CD14-positive monocyte (primary cell): ENCODE results near the gene SLCO1B3. TPM values are rescaled to one million over a fixed set of nuclear protein-coding genes. Genes with fewer than 3 reads are reported as not detected.

Experiments
- DNase-seq, 3 donors: peaks; one replicate each; pipeline ENCODE4 v3.0.0-alpha.2; 2011 to 2022
- H2AFZ ChIP-seq: 2 replicates; pipeline ENCODE4 v1.6.0; 2012; ENCODE audit warnings: mild to moderate bottlenecking, low read depth, low read length, inconsistent platforms; ENCODE audit not compliant: insufficient read depth, poor library complexity, severe bottlenecking
- H3K27ac ChIP-seq, 2 donors: 1 replicate in 1 of 2; 2 replicates in 1 of 2; pipeline ENCODE4 v1.5.1; 2012 to 2013; ENCODE audit warnings: low read length in 2 of 2, control low read depth in 1 of 2, inconsistent platforms in 1 of 2, low read depth in 1 of 2, mild to moderate bottlenecking in 1 of 2
- H3K27me3 ChIP-seq, 2 donors: one replicate each; pipeline versions ENCODE4 v1.6.0 to v1.6.1; 2011 to 2013; ENCODE audit warnings: low read length in 2 of 2; ENCODE audit not compliant: control insufficient read depth in 2 of 2, insufficient read depth in 2 of 2
- H3K36me3 ChIP-seq, 2 donors: replicated peaks in 1 of 2; 1 replicate in 1 of 2; 2 replicates in 1 of 2; pipeline versions ENCODE4 v1.5.1 to v1.6.1; 2012 to 2013; ENCODE audit warnings: low read length in 2 of 2, control low read depth in 1 of 2, inconsistent platforms in 1 of 2, mild to moderate bottlenecking in 1 of 2; ENCODE audit not compliant: insufficient read depth in 2 of 2, control insufficient read depth in 1 of 2
- H3K4me1 ChIP-seq, 2 donors: 1 replicate in 1 of 2; 2 replicates in 1 of 2; pipeline versions ENCODE4 v1.5.1 to v1.6.1; 2012 to 2013; ENCODE audit warnings: low read length in 2 of 2, control low read depth in 1 of 2, inconsistent platforms in 1 of 2, mild to moderate bottlenecking in 1 of 2, moderate library complexity in 1 of 2; ENCODE audit not compliant: insufficient read depth in 2 of 2, control insufficient read depth in 1 of 2
- H3K4me2 ChIP-seq: replicated peaks from 2 replicates; pipeline ENCODE3; 2012; ENCODE audit warnings: low read length, moderate library complexity, mild to moderate bottlenecking; ENCODE audit not compliant: poor library complexity, severe bottlenecking; ENCODE audit errors: extremely low read depth
- H3K4me3 ChIP-seq, 3 experiments: fragments of 200-600 bp in 1 of 3; sonication (generic) in 1 of 3; replicated peaks in 1 of 3; 1 replicate in 2 of 3; 2 replicates in 1 of 3; pipeline ENCODE4 v1.5.1; 2011 to 2013; ENCODE audit warnings: low read length in 3 of 3, mild to moderate bottlenecking in 3 of 3, control low read depth in 2 of 3, low read depth in 2 of 3, inconsistent platforms in 1 of 3, moderate library complexity in 1 of 3
- H3K79me2 ChIP-seq: 2 replicates; pipeline ENCODE4 v1.6.0; 2012; ENCODE audit warnings: mild to moderate bottlenecking, control low read depth, inconsistent platforms, low read length, moderate library complexity; ENCODE audit not compliant: insufficient read depth
- H3K9ac ChIP-seq: 2 replicates; pipeline ENCODE4 v1.6.0; 2017; ENCODE audit warnings: low read length, mild to moderate bottlenecking; ENCODE audit not compliant: insufficient read depth, poor library complexity, severe bottlenecking
- H3K9me3 ChIP-seq, 2 donors: replicated peaks in 1 of 2; 1 replicate in 1 of 2; 2 replicates in 1 of 2; pipeline versions ENCODE4 v1.5.1 to v1.6.1; 2012 to 2013; ENCODE audit warnings: low read length in 2 of 2, control low read depth in 1 of 2; ENCODE audit not compliant: control insufficient read depth in 1 of 2, insufficient read depth in 1 of 2
- H4K20me1 ChIP-seq: 2 replicates; pipeline ENCODE4 v1.6.0; 2012; ENCODE audit warnings: mild to moderate bottlenecking, low read length, control low read depth, moderate library complexity; ENCODE audit not compliant: insufficient read depth
- H3K27ac Mint-ChIP-seq, 7 donors: one replicate each; pipeline ENCODE4 v1.8.0; 2020; ENCODE audit warnings: mild to moderate bottlenecking in 7 of 7, mixed read lengths in 7 of 7, moderate library complexity in 6 of 7, inconsistent platforms in 2 of 7
- H3K27me3 Mint-ChIP-seq, 3 donors: one replicate each; pipeline ENCODE4 v1.8.0; 2021 to 2022; ENCODE audit warnings: low read depth in 3 of 3, mild to moderate bottlenecking in 3 of 3, mixed read lengths in 3 of 3, moderate library complexity in 3 of 3, inconsistent platforms in 1 of 3
- H3K36me3 Mint-ChIP-seq, 2 donors: one replicate each; pipeline ENCODE4 v1.8.0; 2020; ENCODE audit warnings: mixed read lengths in 2 of 2, inconsistent platforms in 1 of 2, mild to moderate bottlenecking in 1 of 2
- H3K4me1 Mint-ChIP-seq: one replicate; pipeline ENCODE4 v1.8.0; 2020; ENCODE audit warnings: mild to moderate bottlenecking, mixed read lengths
- H3K4me3 Mint-ChIP-seq, 2 donors: one replicate each; pipeline ENCODE4 v1.8.0; 2020; ENCODE audit warnings: mild to moderate bottlenecking in 2 of 2, mixed read lengths in 2 of 2, moderate library complexity in 1 of 2
- H3K9me3 Mint-ChIP-seq, 7 donors: one replicate each; pipeline ENCODE4 v1.8.0; 2020 to 2022; ENCODE audit warnings: mixed read lengths in 7 of 7, mild to moderate bottlenecking in 6 of 7, moderate library complexity in 6 of 7, inconsistent platforms in 2 of 7
- CTCF ChIP-seq: fragments of 200-600 bp; IDR thresholded peaks from one replicate; pipeline ENCODE4 v1.8.0; 2022; ENCODE audit warnings: antibody characterized with exemption, mild to moderate bottlenecking
- WGBS: methylation state at CpG from one replicate; pipeline ENCODE4 v1.1.5; 2013; ENCODE audit warnings: missing lambda C conversion rate; ENCODE audit not compliant: insufficient coverage; 5-methylcytosine and 5-hydroxymethylcytosine counted together
- intact Hi-C, 2 donors: fragments of 100-400 bp; cut with micrococcal nuclease; formaldehyde crosslinking; loops; one replicate each; pipeline versions ENCODE4 v1.15.0 to v1.15.1; 2023
- polyA plus RNA-seq, 3 donors: library from polyadenylated mRNA; depleted of rRNA in 1 of 3; unstranded in 2 of 3; stranded (reverse) in 1 of 3; fragments of 300-500 nt in 2 of 3; fragments of >200 nt in 1 of 3; fragmentation: Illumina TruSeq in 2 of 3; gene quantifications; 1 replicate in 2 of 3; 2 replicates in 1 of 3; pipeline ENCODE4 v1.2.3, GENCODE V29; 2012 to 2021

SLCO1B3 gene
- polyA plus RNA-seq, 3 donors = not detected

- Mint-ChIP-seq H3K27me3 (peaks cover 0 to 1% (median 0%) of the 10 kb centered on the region in 3 donors), H3K4me1 (no peaks in the 10 kb centered on the region), H3K27ac (no peak overlapping the region), H3K4me3 (no peak overlapping the region), H3K36me3 (no peaks in the 10 kb centered on the region), H3K9me3 (peaks cover 0 to 7% (median 0%) of the 10 kb centered on the region in 7 donors)
- no peak for DNase-seq
- WGBS = 60% methylated on average over 1 of the region's 3 CpGs
- Histone ChIP-seq H3K9ac (no peak overlapping the region), H3K27ac (no peak overlapping the region), H3K4me2 (no peak overlapping the region), H3K4me3 (no peak overlapping the region), H3K27me3 (no peaks in the 10 kb centered on the region), H2AFZ (no peak overlapping the region), H3K9me3 (peaks cover 0 to 2% of the 10 kb centered on the region in 2 donors), H3K36me3 (no peaks in the 10 kb centered on the region), H3K79me2 (no peaks in the 10 kb centered on the region), H4K20me1 (no peaks in the 10 kb centered on the region), H3K4me1 (no peaks in the 10 kb centered on the region)
- peak; percentile 6 for TF ChIP-seq CTCF
- intact Hi-C loops = no loop called here
Measured at GRCh38 chr12:20950248-20950647, 139.7 kb downstream of the SLCO1B3 start.

DNA sequence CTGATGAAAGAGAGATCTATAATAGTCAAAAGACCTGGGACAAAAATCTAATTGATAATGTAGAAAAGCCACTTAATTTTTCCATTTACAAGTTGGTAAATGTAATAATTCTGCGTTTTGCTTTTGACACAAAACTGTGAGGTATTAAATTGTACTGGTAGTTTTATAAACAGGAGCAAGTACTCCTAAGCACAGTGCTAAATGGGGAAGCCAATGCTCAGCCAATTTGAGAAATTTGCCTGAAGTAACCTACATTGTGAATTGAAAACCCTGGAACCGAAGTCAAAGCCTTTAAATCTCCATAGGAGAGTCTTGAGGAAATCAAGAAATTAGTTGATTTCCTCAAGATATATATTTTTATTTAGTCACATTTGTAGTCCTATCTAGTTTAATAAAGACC is 152.8 kb downstream of the SLCO1B3 start:
- H3K79me2 ChIP-seq = no peaks in the 10 kb centered on the region
- no peak for TF ChIP-seq CTCF
- H3K36me3 Mint-ChIP-seq = no peaks in the 10 kb centered on the region
- no peak overlapping the region for H3K27ac Mint-ChIP-seq
- DNase-seq = no peak
- H3K27me3 ChIP-seq = no peaks in the 10 kb centered on the region
- no peaks in the 10 kb centered on the region for H3K27me3 Mint-ChIP-seq
- WGBS = no CpG with 5 or more reads among the region's 2 CpGs
- H3K9me3 Mint-ChIP-seq = peaks cover 0 to 13% (median 2%) of the 10 kb centered on the region in 7 donors
- no peak overlapping the region for H3K4me3 ChIP-seq
- no peak overlapping the region for H3K27ac ChIP-seq
- intact Hi-C loops = no loop called here
- H3K9me3 ChIP-seq = no peaks in the 10 kb centered on the region
- H3K4me1 ChIP-seq = no peaks in the 10 kb centered on the region
- no peak overlapping the region for H3K4me3 Mint-ChIP-seq
- no peak overlapping the region for H3K9ac ChIP-seq
- no peaks in the 10 kb centered on the region for H3K36me3 ChIP-seq
- no peaks in the 10 kb centered on the region for H3K4me1 Mint-ChIP-seq
- H3K4me2 ChIP-seq = no peak overlapping the region
- no peak overlapping the region for H2AFZ ChIP-seq
- no peaks in the 10 kb centered on the region for H4K20me1 ChIP-seq
